K562 (cell line): ENCODE results near the gene DDX41. TPM values are rescaled to one million over a fixed set of nuclear protein-coding genes. Genes with fewer than 3 reads are reported as not detected.

Source experiments
- CHD4 ChIP-seq: fragments of 200-600 bp; sonication (generic); IDR thresholded peaks from 3 replicates; pipeline ENCODE4 v1.6.1; 2012; ENCODE audit warnings: low read depth, mild to moderate bottlenecking, mixed read lengths, low read length, inconsistent platforms; ENCODE audit not compliant: insufficient read depth, insufficient replicate concordance, poor library complexity, severe bottlenecking
- DACH1 ChIP-seq: fragments of 450-650 bp; IDR thresholded peaks from 2 replicates; pipeline ENCODE4 v1.6.1; 2018; ENCODE audit not compliant: partially characterized antibody
- E2F3 ChIP-seq: fragments of 250-450 bp; sonication (Bioruptor Pico); IDR thresholded peaks from 2 replicates; pipeline ENCODE4 v1.4.0; 2020; ENCODE audit warnings: mild to moderate bottlenecking
- ETV5 ChIP-seq: sonication (generic); formaldehyde crosslinking; IDR thresholded peaks from 2 replicates; pipeline ENCODE4 v1.4.0; 2020; ENCODE audit warnings: low read depth, mild to moderate bottlenecking, missing genetic modification reagents
- RB1 ChIP-seq: fragments of 450-650 bp; IDR thresholded peaks from 2 replicates; pipeline ENCODE4 v1.6.1; 2017; ENCODE audit warnings: low read depth, mild to moderate bottlenecking
- ZBED1 ChIP-seq: IDR thresholded peaks from 2 replicates; pipeline ENCODE4 v1.6.1; 2014
- ZNF224 ChIP-seq: sonication (generic); formaldehyde crosslinking; IDR thresholded peaks from 2 replicates; pipeline ENCODE4 v1.8.0; 2022; ENCODE audit warnings: mild to moderate bottlenecking, missing genetic modification reagents
- ZNF253 ChIP-seq: fragments of 250-450 bp; sonication (Bioruptor Pico); conservative IDR thresholded peaks from 2 replicates; pipeline ENCODE4 v1.6.1; 2021; ENCODE audit warnings: mild to moderate bottlenecking
- ZNF764 ChIP-seq: fragments of 250-450 bp; sonication (Bioruptor Pico); IDR thresholded peaks from 2 replicates; pipeline ENCODE4 v1.4.0; 2020; ENCODE audit warnings: low read depth, mild to moderate bottlenecking, moderate library complexity
- polyA plus RNA-seq, 8 experiments: library from polyadenylated mRNA; depleted of rRNA in 4 of 8; stranded (reverse) in 5 of 8; unstranded in 3 of 8; fragments of >200 nt; fragmentation: Nextera tagmentation in 2 of 8; fragmentation: Illumina TruSeq in 1 of 8; extraction: Ambion mirVana in 2 of 8; extraction: Trizol in 1 of 8; gene quantifications; 2 replicates each; pipeline versions ENCODE4 v1.2.1 to v1.2.3, GENCODE V29; 2011 to 2014; ENCODE audit warnings: inconsistent platforms in 1 of 8, missing spikeins in 1 of 8
- total RNA-seq, 7 experiments: library from RNA; depleted of rRNA in 6 of 7; stranded (reverse); fragments of >200 nt in 6 of 7; fragmentation: Illumina TruSeq in 2 of 7; extraction: Trizol in 2 of 7; gene quantifications; 2 replicates each; pipeline versions ENCODE4 v1.2.1 to v1.2.3, GENCODE V29; 2011 to 2021; ENCODE audit warnings: low replicate concordance in 1 of 7
- TF ChIP-seq, protein P1 (sequence below): fragments of 200-600 bp; sonication (generic); IDR thresholded peaks from one replicate; pipeline ENCODE4 v1.6.1; 2012; ENCODE audit warnings: mild to moderate bottlenecking, low read depth, low read length, inconsistent platforms
- TF ChIP-seq, protein P2 (sequence below): fragments of 250-450 bp; sonication (Bioruptor Pico); IDR thresholded peaks from 2 replicates; pipeline ENCODE4 v1.4.0; 2020; ENCODE audit warnings: mild to moderate bottlenecking

DDX41 gene
- total and polyA plus RNA-seq, 9 of the 15 experiments (the other 6 are each of a cell fraction or from before 2014, with no cell fraction given), result 38.2 to 284 (median 116) TPM

DNA sequence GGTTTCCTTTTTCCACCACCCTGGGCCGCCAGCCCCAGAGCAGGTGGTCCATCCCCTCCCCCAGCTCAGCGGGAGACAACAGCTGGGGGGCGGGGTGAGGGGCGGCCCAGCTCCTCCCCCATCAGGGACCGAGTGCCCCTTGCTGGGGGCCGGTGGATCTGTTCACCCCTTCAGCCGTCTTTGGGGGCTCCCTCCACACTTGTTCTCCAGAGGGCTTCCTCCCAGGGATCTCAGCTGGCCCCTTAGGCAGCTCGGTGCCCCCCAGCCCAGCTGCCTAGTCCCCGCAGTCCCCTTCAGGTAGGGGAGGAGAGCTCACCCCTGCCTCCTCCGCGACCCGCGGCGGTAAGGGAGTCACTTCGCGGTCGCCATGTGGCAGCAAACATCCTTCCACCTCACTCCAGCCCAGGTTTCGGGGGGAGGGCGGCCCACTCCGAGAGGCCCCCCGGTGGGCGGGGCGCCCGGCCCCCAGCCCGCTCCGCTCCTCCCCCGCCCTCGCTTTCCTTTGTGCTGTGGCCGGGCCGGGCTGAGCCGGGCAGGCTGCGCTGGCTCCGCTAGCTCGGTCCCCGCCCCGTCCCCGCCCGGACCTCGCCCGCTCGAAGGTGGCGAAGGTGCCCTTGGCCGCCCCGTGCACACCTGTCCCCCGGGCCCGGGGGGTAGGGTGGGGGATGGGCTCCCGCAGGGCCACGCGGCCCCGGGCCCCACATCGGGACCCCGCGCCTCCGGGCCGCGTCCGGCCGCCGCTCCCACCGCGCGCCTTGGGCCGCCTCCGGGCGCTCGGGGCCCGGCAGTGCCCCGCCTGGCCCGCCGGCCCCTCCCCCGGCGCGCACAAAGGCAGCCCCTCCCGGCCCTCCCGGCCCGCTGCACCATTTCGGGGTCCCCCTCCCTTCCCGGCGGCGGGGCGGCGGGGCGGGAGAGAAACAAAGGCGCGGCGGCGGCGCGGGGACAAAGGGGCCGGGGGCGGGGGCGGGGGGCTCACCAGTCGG, 44.0 kb downstream of the DDX41 start (continued):
- TF ChIP-seq, protein P1, sequence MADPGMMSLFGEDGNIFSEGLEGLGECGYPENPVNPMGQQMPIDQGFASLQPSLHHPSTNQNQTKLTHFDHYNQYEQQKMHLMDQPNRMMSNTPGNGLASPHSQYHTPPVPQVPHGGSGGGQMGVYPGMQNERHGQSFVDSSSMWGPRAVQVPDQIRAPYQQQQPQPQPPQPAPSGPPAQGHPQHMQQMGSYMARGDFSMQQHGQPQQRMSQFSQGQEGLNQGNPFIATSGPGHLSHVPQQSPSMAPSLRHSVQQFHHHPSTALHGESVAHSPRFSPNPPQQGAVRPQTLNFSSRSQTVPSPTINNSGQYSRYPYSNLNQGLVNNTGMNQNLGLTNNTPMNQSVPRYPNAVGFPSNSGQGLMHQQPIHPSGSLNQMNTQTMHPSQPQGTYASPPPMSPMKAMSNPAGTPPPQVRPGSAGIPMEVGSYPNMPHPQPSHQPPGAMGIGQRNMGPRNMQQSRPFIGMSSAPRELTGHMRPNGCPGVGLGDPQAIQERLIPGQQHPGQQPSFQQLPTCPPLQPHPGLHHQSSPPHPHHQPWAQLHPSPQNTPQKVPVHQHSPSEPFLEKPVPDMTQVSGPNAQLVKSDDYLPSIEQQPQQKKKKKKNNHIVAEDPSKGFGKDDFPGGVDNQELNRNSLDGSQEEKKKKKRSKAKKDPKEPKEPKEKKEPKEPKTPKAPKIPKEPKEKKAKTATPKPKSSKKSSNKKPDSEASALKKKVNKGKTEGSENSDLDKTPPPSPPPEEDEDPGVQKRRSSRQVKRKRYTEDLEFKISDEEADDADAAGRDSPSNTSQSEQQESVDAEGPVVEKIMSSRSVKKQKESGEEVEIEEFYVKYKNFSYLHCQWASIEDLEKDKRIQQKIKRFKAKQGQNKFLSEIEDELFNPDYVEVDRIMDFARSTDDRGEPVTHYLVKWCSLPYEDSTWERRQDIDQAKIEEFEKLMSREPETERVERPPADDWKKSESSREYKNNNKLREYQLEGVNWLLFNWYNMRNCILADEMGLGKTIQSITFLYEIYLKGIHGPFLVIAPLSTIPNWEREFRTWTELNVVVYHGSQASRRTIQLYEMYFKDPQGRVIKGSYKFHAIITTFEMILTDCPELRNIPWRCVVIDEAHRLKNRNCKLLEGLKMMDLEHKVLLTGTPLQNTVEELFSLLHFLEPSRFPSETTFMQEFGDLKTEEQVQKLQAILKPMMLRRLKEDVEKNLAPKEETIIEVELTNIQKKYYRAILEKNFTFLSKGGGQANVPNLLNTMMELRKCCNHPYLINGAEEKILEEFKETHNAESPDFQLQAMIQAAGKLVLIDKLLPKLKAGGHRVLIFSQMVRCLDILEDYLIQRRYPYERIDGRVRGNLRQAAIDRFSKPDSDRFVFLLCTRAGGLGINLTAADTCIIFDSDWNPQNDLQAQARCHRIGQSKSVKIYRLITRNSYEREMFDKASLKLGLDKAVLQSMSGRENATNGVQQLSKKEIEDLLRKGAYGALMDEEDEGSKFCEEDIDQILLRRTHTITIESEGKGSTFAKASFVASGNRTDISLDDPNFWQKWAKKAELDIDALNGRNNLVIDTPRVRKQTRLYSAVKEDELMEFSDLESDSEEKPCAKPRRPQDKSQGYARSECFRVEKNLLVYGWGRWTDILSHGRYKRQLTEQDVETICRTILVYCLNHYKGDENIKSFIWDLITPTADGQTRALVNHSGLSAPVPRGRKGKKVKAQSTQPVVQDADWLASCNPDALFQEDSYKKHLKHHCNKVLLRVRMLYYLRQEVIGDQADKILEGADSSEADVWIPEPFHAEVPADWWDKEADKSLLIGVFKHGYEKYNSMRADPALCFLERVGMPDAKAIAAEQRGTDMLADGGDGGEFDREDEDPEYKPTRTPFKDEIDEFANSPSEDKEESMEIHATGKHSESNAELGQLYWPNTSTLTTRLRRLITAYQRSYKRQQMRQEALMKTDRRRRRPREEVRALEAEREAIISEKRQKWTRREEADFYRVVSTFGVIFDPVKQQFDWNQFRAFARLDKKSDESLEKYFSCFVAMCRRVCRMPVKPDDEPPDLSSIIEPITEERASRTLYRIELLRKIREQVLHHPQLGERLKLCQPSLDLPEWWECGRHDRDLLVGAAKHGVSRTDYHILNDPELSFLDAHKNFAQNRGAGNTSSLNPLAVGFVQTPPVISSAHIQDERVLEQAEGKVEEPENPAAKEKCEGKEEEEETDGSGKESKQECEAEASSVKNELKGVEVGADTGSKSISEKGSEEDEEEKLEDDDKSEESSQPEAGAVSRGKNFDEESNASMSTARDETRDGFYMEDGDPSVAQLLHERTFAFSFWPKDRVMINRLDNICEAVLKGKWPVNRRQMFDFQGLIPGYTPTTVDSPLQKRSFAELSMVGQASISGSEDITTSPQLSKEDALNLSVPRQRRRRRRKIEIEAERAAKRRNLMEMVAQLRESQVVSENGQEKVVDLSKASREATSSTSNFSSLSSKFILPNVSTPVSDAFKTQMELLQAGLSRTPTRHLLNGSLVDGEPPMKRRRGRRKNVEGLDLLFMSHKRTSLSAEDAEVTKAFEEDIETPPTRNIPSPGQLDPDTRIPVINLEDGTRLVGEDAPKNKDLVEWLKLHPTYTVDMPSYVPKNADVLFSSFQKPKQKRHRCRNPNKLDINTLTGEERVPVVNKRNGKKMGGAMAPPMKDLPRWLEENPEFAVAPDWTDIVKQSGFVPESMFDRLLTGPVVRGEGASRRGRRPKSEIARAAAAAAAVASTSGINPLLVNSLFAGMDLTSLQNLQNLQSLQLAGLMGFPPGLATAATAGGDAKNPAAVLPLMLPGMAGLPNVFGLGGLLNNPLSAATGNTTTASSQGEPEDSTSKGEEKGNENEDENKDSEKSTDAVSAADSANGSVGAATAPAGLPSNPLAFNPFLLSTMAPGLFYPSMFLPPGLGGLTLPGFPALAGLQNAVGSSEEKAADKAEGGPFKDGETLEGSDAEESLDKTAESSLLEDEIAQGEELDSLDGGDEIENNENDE, result no peak
- TF ChIP-seq ZNF224 (CRISPR knock-in tag), result no peak
- 0 out of 2 replicates have a peak, but pooled peaks have one; percentile 13 for TF ChIP-seq RB1
- TF ChIP-seq CHD4, result peak; percentile 28
- no peak for TF ChIP-seq ZNF253 (CRISPR knock-in tag)
- TF ChIP-seq DACH1, result peak; percentile 56
- TF ChIP-seq ETV5 (CRISPR knock-in tag), result no peak
- TF ChIP-seq, protein P2, sequence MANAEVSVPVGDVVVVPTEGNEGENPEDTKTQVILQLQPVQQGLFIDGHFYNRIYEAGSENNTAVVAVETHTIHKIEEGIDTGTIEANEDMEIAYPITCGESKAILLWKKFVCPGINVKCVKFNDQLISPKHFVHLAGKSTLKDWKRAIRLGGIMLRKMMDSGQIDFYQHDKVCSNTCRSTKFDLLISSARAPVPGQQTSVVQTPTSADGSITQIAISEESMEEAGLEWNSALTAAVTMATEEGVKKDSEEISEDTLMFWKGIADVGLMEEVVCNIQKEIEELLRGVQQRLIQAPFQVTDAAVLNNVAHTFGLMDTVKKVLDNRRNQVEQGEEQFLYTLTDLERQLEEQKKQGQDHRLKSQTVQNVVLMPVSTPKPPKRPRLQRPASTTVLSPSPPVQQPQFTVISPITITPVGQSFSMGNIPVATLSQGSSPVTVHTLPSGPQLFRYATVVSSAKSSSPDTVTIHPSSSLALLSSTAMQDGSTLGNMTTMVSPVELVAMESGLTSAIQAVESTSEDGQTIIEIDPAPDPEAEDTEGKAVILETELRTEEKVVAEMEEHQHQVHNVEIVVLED (CRISPR knock-in tag), result no peak
- TF ChIP-seq E2F3 (CRISPR knock-in tag), result no peak
- no peak for TF ChIP-seq ZBED1
- no peak for TF ChIP-seq ZNF764
